Erythroblast (primary cell): ENCODE measurements around the gene OGDH.

Experiments used
- GATA1 ChIP-seq: IDR thresholded peaks from 2 replicates; pipeline ENCODE4 v1.6.1; 2011; ENCODE audit warnings: low read depth, mild to moderate bottlenecking, control low read depth, low read length, moderate library complexity
- POLR2A ChIP-seq: IDR thresholded peaks from 2 replicates; pipeline ENCODE4 v1.6.1; 2011; ENCODE audit warnings: mild to moderate bottlenecking, low read length

DNA sequence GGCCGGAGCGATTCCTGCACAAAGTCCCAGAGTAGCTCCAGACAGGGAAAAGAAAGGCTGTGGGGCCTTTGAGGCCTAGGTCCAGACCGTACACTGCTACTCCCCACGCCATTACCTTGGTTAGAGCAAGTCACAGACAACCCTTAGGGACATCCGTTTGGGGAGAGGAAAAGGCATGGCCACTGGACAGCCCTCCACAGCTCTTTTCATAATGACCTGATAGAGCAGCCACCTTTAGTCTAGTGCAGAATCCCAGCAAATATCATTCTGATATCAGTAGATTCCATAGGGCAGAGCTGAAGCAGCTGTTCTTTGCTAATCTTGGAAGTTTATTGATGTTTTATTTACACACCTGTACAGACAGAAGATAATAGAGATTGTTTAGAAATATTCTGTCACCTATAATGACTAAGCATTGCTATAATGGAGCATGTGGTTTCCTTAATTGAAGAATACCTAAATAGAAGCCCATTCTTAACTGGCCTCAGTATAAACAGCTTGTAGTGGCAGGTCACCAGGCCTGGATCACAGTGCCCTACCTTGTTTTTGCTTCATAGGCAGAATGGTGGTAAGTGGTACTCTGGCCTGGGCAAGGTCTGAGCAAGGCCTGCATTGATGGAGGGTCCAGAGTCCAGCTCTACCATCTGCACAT is 27.9 kb downstream of the OGDH start:
- TF ChIP-seq GATA1, result no peak
- peak; percentile 59 for TF ChIP-seq POLR2A
